Urothelium cell line (cell line): ENCODE measurements around the gene LRRC9.

Experiments used
- DNase-seq: peaks from one replicate; pipeline ENCODE4 v3.0.0; 2011; ENCODE audit warnings: low spot score, mixed read lengths
- FAIRE-seq: peaks from 2 replicates; lab custom pipeline; 2011; peaks lifted over from hg19 to GRCh38; lab: Jason Lieb, UNC

LRRC9 gene

DNA sequence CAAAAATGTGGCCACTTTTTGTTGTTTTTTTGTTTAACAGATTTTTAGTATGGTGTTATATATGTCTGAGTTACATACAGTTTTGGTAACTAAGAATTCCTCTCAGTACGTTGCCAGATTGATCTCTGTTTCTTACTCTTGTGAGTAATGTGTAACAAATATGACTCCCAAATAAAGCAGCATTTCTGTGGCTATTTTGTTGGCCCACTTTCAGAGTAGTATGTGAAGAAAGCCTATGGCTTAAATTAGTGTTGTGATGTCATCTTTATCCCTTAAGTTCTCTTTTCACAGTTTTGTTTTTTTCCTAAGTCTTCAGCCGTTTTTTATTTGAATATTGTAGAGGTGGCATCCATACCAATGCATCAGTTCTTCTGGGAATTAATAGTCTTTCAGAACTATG is 182.4 kb downstream of the LRRC9 start:
- FAIRE-seq (peak; percentile 13), DNase-seq (no peak)

DNA sequence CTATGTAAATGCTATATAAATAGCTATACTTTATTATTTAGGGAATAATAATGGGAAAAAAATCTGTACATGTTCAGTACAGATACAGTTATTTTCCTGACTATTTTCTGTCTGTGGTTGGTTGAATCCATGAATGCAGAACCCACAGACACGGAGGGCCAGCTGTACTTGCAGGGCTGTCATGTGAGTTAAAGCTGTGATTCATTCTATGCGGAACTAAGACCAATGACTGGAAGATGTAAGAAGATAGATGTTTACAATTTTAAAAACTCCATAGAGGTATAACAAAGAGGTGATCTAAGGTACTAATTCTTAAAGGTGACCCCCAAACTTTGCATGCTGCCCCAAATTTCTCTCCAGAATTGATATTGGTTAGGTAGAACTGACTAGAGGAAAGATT is 186.4 kb downstream of the LRRC9 start:
- no peak for DNase-seq
- no peak for FAIRE-seq

DNA sequence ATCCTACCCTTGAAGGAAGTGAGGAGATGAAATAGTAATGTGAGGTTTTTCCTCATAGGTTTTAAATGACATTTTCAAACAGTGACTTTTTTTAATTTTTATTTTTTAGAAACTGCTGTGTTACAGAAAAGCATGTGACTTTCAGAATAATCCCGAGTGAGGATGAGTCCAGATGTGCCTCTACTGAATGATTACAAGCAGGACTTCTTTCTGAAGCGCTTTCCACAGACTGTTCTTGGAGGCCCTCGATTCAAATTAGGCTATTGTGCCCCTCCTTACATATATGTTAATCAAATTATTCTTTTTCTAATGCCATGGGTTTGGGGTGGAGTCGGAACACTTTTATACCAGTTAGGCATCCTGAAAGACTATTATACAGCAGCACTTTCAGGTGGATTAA is 187.5 kb downstream of the LRRC9 start:
- FAIRE-seq (no peak), DNase-seq (no peak)

DNA sequence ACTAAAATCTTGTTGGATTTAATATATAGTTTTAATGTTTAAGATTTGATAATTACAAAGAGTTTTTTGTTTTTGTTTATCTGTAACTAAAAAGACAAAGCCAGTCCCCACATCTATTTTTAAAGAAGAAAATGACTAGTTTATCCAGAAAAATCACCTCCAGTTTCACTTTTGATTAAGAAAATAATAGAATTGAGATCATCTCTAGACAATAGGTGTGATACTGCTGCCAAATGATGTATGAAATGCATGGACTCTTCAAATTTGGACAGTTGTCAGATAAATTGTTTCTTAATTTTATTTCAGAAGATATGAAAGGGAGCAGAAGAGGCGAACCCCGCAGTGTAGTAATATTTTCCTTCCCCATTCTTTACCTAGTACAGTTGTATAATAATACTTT is 191.8 kb downstream of the LRRC9 start:
- FAIRE-seq (no peak), DNase-seq (no peak)
